HG03457 (cell line): ENCODE measurements around the gene NPC1L1.
"Not testable (repeated sequence)": the region's sequence is repeated elsewhere in the genome, so short reads cannot be mapped to it uniquely, and the experiment has no call there.

ENCODE experiments used
- ATAC-seq: cut with Tn5 transposase; IDR thresholded peaks from one replicate; pipeline ENCODE4 v1.9.1; 2021; ENCODE audit warnings: moderate number of reproducible peaks; ENCODE audit not compliant: unreplicated experiment

The NPC1L1 gene

GRCh38 chr7:44506592-44507288 lies 34.4 kb downstream of the NPC1L1 start:
- ATAC-seq: not testable (repeated sequence)

- ATAC-seq: no peak
These were observed 35.5 kb downstream of the NPC1L1 start for GRCh38 chr7:44505595-44505994.

DNA sequence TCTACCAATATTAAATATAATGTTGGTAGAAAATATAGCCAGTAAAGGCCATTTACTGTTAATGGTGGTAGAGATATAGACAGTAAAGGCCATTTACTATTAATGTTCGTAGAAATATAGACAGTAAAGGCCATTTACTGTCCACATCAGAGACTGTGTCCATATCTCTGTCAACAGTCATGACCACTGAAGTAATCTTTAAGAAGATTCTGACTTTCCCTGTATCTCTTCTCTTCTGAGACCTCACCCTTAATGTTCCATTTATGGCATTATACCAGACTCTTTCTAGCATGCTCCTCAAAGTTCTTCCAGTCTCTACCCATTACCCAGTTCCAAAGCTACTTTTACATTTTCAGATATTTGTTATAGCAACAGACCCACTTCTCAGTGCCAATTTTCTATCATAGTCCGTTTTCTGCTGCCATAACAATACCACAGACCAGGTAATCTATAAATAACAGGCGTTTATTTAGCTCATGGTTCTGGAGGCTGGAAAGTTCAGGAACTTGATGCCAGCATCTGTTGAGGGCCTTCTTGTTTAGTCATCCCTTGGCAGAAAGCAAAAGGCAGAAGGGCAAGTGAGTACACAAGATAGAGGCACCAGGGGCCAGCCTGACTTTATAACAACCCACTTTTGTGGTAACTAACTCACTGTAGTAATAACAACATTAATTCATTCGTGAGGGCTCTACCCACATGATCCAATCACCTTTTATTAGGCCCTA lies 42.7 kb downstream of the NPC1L1 start:
- ATAC-seq: no peak

GRCh38 chr7:44497155-44498027 lies 43.7 kb downstream of the NPC1L1 start:
- ATAC-seq: no peak

GRCh38 chr7:44496385-44496784 lies 44.7 kb downstream of the NPC1L1 start:
- ATAC-seq: no peak

- ATAC-seq: no peak
These were observed 46.2 kb downstream of the NPC1L1 start for GRCh38 chr7:44494960-44495359.

DNA sequence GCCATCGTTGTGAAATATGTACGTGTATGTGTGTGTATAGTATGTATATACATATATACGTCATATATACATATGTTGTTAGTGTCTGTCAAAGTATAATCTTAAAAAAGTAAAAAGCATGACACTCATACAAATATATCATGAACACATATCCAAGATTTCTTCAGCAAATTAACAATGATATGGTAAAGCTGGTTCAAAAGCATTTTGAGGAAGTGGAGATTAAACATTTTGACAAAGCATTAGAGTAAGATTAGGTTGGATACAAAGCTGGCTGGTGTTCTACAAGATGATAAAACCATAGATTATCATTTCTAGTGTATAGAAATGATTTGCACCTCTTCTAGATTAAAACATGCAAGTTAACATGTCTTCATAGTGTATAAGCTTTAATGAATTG lies 49.9 kb downstream of the NPC1L1 start:
- no peak for ATAC-seq

GRCh38 chr7:44490351-44491200 lies 50.6 kb downstream of the NPC1L1 start, which contains the start of gene NUDCD3:
TSS of gene NUDCD3 (minus strand) at chr7:44490658. CDS start at chr7:44490600, 58 bp downstream.
- peak; percentile 84 for ATAC-seq

DNA sequence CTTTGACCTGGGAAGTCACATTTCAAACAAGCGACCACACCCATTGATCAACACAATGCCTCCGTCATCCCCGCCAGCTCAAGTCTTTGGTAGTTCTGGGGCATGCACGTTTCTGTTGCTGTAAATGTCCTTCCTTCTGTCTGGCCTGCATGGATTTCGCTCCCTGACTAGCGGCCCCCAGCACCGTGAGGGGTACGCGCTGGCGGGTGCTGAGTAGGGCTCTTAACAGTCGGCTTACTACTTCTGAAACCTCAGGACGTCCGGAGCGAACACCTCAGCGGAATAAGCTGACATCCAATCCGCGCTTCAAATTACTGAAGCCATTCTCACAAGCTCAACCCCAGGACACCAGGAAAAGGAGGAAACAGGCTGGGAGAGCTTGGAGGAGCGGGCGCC lies 51.2 kb downstream of the NPC1L1 start:
- ATAC-seq: peak; percentile 8

DNA sequence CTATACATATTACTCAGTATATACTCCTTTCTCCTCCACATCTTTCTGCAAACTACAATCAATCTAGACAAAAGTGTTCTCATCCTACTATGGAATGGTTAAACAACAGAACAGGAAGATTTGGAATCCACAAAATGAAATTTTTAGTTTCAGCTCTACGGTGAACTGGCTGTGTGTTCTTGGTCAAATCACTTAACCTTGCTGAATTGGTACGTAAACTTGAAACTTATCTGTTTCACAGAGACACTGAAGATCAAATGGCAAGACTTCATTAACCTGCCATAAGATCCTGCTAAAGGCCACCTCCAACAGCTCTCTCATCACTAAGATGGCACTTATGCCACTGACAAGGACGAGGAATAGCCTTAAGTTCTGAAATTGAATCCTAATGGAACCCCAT lies 52.2 kb downstream of the NPC1L1 start:
- ATAC-seq: no peak

DNA sequence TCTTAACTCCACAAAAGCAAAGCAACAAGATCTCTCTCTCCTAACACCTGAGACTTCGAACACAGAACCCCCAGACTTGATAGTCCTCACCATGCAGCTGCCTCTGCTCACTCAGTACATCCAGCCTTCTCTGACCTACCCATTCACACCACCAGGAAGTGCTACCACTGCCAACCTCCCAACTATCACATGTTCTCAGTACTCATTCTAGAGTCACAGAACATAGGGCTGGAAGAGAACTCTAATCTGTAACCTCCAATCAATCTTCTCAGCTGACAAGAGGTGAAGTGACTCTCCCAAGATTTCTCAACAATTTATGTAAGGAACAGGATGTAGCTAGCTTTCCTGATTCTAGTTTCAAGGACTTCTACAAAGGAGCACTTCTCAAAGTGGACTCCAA lies 54.4 kb downstream of the NPC1L1 start:
- ATAC-seq: no peak

- no peak for ATAC-seq
These were observed 55.1 kb downstream of the NPC1L1 start for GRCh38 chr7:44486001-44486400.

GRCh38 chr7:44484482-44485313 lies 56.4 kb downstream of the NPC1L1 start:
- no peak for ATAC-seq

DNA sequence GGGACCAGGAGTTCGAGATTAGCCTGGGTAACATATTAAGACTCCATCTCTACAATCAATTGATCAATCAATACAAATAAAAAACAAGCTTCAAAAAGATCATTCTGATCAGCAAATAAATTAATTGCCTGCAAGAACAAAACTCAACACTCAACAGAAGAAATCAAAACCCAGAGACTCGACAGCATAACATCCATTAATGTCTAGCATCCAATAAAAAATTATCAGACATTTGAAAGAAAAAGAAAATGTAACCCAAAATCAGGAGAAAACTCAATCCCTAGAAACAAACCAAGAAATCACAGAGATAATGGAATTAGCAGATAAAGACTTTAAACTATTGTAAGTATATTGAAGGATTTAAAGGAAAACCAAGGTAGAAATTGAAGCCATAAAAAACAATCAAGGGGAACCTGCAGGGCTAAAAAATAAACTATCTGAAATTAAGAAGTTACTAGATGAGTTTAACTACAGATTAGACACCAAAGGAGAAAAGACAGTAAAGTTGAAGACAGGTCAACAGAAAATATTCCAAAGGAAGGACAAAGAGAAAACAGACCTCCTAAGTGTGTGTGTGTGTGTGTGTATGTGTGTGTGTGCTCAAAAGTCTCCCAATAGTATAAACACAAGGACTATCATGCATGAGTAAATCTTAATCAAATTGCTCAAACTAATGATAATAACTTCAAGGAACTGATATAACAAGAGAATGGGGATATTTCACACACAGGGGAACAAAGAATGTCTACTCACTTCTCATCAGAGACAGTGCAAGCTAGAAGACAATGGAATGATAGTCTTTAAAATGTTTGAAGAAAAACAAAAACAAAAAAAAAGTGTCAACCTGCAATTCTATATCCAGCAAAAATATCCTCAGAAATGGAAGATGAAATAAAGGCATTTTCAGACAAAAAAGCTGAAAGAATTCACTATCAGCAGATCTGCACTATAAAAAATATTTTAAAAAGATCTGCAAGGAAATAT lies 58.3 kb downstream of the NPC1L1 start:
- no peak for ATAC-seq

DNA sequence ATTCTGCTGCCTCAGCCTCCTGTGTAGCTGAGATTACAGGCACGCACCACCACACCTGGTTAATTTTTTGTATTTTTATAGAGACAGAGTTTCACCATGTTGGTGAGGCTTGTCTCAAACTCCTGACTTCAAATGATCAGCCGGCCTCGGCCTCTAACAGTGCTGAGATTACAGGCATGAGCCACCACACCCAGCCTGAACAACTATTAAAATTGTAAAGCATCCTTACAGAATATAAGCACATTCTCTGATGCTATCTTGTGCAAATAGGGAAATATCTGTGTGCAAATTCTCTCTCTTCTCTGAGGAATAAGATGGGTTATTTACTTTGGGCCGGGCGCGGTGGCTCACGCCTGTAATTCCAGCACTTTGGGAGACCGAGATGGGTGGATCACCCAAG lies 63.2 kb downstream of the NPC1L1 start:
- no peak for ATAC-seq

DNA sequence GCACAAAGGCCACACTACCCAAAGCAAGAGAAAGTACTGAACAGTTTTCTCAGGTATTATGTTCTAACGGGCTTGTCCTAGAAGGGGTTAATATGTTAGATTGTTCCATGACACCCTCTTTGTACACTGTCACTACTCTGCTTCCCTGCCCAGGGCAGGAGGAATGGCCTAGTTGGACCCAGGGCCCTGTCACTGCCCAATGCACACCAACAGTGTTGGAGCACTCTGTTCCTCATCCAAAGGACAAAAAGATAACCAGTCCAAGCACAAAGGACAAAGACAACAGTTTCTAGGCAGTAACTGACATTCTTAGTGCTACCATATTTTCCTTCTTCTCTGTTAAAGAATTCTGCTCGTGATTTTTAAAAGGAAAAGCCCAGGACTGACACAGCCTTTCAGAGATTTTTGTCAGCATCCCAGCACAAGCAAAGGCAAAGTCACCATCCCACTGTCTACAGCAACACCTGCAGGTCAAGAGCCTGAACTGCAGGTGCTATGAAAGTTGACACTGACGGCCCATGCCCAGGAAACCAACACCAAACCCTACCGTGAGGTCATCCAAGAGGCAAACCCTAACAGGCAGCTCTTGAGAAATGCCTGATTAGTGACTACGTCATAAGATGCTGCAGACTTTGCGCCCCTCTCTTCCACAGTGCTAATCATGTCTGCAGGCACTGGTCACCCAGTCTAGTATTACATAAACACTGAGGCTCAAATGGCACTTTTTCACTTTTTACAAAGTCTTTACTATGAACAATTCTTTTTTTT lies 63.9 kb downstream of the NPC1L1 start:
- ATAC-seq: peak; percentile 71

GRCh38 chr7:44476313-44476712 lies 64.8 kb downstream of the NPC1L1 start:
- no peak for ATAC-seq

- ATAC-seq: no peak
These were observed 67.8 kb downstream of the NPC1L1 start for GRCh38 chr7:44473295-44473694.
